ENCODE data around the gene CREB3L2.

The CREB3L2 gene

DNA sequence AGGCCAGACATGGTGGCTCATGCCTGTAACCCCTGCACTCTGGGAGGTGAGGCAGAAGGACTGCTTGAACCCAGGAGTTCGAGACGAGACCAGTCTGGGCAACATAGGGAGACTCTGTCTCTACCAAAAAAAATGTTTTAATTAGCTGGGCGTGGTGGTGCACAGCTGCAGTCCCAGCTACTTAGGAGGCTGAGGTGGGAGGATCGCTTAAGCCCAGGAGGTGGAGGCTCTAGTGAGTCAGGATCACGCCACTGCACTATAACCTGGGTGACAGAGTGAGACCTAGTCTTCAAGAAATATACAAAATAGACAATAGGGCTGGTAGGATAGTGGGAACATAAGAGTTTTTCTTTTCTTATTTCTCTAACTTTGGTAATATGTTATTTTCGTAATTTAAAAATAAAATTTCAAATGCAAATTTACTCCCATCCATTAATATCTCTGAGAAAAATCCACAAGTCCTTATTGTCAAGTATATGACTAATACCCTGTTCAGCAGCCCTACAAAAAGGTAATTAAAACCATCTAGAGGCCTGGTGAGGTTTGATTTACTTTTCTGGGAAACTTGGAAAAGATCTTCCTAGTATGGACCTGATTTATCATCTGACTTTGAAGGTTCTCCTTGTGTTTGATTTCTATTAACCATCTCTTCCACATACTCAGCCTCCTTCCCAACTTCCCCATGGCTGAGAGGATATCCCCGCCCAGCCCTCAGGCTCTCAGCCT lies 50.0 kb downstream of the CREB3L2 start:
- DNase-seq (ENCODE audit: low read depth in 2 of 2) = no peak

DNA sequence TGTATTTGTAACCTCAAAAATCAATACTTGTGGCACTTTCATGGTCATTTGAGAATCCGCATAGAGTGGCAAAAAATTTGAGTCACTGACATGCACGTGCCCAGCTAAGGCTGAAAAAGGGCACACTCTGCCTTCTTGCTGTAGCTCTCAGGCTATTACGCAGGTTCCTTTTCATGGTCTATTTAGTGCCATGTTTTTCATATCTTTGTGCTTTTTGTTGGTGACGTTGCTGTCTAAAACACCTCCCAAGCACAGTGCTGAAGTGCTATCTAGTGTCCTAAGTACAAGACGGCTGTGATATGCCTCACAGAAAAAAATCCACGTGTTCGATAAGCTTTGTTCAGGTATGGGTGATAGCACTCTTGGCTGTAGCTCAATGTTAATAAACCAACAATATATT lies 50.9 kb downstream of the CREB3L2 start:
- DNase-seq (ENCODE audit: low read depth in 2 of 2) = no peak

DNA sequence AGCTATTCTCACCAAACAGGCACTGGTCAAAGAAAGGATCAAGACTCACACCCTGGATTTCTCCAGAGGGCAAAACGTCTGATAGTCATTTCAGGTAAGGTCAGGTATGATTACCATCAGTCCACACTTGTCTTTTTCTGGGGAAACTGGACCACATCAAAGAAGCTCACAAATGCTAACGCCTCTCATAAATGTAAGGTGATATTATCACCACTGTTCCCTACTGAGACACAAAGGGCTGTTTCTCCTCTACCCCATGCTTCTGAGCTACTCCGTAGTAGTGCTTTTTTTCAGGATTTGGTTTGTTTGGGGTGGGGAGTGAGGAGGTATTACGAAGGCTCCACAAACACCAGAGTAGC lies 51.6 kb downstream of the CREB3L2 start:
- no peak for DNase-seq (ENCODE audit: low read depth in 2 of 2)

DNA sequence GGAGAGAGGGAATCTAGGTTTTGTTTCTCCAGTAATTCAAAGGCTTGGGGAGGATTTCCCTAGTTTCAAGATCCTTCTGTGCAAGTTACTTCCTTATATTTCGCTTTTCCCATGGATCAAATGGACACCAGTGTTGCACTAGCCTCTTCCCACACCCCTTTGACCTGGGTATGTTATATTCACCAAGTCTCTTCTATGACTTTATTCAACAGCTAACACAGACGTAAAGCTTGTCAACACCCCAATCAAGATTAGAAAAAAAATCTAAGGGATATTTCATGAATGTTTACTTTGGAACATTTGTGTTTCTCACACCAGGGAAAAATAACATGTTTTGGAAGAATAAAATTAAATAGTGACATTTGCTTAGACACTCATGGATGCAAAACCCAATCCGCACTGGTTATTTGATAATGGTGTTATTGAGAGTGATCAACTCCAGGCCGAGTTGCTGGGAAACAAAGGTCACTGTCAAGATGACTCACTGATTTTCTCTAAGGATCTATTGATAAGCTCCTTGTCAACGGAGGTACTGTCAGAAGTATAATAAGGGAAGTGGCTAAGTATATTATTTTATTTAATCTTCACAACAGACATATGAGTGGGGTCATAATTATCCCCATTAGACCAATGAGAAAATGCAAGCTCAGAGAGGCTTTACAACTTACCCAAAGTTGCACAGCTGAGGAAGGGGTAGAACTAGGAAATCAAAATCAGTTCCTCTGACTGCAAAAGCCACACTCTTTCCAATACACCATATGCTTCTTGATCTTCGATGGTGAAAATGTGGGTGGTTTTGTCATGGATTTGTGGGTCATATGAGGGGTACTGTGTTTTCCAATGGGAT lies 52.2 kb downstream of the CREB3L2 start:
- DNase-seq (ENCODE audit: low read depth in 2 of 2) = no peak

DNA sequence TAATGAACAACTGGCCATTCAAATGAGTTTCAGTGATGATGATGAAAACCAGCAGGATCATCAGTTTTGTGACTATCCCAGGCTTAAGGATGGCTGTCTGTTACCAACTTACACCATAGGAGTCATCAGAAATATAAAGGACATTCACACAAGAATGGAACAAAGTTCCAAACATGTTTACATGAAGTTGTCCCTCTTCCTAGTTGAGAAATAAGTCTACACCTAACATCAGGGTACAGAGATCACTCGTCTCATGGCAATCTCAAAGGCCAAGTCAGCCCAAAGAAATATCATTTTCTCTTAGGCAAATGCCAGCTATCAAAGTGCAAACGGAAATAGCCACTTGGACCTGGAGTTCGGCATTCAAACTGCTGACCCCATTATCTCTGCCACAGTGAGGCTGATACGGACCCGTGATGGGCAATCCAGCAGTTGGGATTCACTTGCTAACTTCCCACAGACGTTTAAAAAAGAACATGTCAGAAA lies 53.0 kb downstream of the CREB3L2 start:
- no peak for DNase-seq (ENCODE audit: low read depth in 2 of 2)

DNA sequence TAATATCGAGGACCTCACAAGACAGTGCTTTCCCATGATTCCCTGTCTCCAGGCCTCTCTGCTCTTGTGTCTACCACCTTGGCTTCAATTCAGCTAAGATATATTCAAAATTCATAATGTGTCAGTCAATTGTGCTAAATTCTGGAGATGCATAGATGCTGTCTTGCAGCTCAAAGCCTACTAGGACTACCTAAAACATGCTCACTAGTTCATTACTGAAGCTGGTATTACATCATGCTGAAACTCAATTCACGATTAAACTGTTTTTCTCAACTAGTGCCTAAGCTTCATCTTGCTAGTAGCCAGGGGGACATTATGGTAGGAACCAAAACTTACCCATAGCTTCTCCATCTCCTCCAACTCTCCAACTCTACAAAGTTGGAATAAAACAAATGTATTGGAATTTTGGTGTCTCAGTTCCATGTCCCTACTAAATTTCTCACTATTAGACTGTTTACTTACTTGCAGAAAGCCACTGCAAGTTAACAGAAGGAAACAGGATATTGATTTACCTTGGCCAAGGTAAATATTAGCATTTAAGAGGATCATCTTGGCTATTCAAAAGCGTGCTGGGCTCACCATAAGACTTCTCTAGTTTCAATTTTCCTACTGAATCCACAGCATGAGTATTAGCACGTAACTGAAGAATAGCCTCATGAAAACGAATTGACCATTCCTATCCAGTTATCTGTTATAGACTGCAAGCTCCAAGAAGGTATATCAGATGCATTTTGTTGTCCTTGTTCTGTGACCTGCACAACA lies 53.6 kb downstream of the CREB3L2 start:
- DNase-seq (ENCODE audit: low read depth in 2 of 2) = no peak

DNA sequence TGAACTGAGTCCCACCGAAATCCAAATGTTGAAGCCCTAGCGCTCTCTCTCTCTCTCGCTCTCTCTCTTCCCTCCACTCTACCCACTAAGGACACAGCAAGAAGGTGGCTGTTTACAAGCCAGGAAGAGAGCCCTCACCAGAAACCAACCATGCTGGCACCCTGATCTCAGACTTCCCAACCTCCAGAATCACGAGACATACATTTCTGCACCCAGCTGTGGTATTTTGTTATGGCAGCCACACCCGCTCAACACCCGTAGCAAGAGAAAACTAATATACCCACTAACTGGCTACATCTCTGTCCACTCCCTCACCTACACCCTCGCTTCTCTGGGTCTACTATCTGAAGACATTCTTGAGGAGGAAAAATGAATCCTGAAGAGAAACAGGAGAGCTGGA lies 54.8 kb downstream of the CREB3L2 start:
- no peak for DNase-seq (ENCODE audit: low read depth in 2 of 2)

DNA sequence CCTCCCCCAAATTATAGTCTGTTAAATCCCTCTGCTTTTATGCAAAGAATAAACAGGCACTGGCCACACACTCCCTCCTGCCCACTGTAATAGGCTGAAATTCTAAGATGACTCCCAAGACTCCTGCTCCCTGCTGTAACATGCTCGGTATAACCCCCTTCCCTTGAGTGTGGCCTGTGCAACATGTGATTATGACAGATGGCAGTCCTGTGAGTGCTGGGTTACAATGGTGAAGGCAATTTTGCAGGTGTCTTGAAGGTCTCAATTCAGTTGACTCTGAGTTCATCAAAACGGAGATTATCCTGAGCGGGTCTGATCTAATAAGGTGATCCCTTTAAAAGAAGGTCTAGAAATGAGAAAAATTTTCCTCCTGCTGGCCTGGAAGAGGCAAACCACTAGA lies 55.9 kb downstream of the CREB3L2 start:
- no peak for DNase-seq (ENCODE audit: low read depth in 2 of 2)

DNA sequence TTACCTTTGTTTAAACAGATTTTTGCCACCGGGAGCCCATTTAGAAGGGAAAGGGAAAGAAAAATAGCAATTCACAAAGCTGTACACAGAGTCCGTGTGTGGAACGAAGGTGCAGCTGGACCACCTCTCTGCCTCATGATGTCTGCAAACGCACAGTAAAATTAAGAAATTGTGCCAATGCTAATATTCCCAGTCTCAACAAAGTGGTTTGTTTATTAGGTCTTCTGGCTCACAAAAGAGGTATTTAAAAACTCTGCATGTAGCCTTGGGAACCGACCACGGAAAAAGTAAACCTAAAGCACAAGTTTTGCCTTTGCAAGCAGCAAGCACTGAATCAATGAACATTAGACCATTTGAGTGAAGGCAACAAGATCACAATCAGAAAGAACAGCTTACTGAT lies 57.7 kb downstream of the CREB3L2 start:
- no peak for DNase-seq (ENCODE audit: low read depth in 2 of 2)

DNA sequence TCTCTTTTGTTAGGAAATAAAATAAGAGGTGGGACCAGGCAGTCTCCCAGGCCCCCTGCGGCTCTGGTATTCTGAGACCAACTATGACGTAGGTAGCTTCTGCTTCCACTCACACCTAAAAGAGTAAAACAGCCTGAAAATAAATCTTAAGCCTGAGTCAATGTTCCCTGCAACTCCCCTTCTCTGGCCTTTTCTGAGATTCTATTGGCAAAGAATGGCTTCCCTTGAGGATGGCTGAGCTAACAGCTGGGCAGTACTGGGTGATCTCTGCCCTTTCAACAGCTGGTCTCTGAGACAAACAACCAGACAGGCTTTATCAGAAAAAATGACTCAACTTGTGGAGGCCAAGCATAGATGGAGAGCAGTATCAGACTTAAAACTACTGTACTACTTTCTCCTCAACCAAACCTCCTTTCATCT lies 58.7 kb downstream of the CREB3L2 start:
- no peak for DNase-seq (ENCODE audit: low read depth in 2 of 2)

DNA sequence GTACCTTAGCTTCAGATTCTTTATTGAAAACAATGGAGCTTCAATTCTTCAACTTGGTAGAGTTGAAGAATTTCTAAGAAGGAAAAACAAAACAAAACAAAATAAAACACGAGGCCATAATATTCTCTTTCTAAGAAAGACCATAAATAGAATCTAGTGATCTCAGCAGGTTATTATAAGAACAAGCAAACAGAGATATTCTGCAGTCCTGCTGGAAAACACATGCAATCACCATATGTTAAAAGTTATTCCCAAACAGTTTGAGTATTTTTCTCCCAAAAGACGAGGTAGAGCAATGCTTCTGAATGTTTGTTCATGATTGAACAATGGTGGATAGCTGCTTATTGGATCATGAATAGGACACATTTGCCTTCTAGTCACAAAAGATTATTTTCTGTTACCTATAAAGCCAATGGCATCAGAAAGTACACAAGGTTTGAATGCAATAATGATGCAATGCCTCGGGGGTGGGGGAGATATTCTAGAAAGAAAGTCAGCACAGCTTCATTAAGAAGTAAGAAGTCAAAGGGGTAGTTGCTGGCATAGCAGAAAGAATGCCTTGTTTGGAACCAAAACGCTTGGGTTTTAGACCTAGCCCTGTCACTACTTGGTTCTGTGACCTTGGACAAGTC lies 59.3 kb downstream of the CREB3L2 start:
- DNase-seq (ENCODE audit: low read depth in 2 of 2) = no peak

DNA sequence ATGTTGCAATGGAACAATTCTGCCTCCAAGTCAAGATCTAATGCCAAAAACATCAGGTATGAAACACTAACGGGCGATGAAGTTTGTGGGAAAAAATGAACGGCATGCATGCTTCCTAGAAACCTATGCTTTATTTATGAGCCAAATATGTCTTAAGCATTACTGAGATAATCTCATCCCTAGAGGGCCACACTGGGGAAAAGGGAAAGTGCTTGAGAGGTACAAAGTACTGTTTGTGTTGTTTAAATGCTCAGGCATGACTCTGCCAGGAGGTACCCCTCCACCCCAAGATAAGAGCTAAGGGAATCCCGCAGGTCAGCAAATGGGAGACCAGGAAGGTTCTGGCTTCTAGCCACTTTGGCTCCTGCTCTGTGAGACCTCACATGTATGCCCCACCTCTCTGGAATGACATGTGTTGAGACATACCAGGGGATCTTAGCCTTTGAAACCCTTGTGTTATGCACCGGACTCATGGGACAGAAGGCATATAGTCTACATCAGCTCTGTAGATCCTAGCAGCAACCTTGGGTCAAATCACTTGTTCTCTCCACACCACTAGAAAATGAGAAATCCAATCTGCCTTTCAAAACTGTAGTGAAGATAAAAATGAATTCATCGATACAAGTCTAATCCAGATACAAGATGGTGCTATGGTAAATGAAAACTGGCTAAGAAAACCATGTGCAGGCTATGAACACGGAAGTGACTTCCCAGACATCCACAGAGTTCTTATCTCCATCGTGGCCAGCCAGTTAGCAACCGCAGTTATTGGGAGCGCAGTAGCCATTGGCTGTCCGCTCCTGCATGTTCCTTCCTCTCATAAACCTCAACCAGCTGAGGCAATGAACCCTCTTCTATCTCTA lies 61.0 kb downstream of the CREB3L2 start:
- DNase-seq (ENCODE audit: low read depth in 2 of 2) = no peak

DNA sequence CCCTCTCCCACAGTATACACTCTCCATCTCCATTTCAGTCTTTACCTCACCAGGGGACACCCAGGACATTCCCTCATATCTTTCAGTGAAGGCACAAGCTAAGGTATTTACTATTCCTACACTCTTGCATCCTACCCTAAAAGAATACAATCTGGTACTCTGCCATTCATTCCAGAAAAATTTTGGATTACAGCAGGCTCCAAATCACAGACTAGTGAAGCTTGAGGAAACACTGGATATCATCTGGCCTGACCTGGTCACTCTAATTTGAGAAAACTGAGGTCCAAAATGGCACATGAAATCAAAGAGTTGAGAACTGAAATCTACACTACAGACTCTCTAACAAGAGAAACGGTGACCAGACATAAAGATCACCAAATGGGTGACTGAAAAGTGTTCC lies 61.7 kb downstream of the CREB3L2 start:
- no peak for DNase-seq (ENCODE audit: low read depth in 2 of 2)

DNA sequence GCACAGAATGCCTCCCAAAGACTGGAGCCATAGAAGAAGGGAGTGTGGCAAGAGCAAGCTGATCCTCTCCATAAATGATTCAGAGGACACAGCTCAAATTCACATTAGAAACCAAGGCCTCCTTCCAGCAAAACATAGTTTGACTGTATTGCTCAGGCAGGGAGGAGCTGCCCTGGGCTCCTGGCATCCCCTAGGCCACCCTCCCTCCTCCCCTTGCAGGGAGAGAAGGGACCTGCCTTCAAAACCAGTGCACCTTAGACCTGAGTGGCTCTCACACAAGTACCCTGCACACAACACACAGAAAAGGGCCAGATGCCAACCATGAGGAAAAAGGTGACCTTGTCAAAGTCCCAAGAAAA lies 64.7 kb downstream of the CREB3L2 start:
- DNase-seq (ENCODE audit: low read depth in 2 of 2) = no peak

DNA sequence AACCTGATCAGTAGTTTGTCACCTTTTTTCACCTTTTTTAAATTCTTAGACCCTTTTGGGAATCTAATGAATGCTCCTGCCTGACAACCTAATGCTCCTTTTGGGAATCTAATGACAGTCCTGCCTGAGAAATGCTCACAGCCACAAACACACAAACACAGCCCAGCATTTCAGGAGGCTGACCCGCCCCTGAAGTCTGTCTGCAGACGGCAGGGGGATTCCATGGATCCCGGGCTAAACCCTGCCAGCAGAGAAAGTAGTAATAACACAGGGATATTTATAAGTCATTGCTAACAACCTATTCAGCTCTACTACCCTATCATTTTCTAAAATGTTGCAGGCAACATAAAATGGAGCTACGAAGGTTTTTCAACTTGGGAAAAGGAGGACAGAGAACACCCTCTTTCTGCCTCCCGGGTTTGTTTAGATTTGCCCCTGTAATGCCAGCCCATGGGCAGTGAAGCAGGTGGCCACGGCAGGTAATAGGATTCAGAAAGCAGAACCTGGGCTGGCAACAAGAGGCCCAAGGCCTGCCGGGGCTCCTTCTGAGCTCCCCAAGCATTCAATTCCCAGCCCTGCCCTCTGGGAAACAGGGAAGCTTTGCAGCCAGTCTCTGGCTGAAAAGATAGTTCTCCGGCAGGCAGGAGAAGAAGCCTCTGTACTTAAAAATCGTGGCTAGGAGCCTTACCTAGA lies 65.2 kb downstream of the CREB3L2 start:
- no peak for DNase-seq (ENCODE audit: low read depth in 2 of 2)

DNA sequence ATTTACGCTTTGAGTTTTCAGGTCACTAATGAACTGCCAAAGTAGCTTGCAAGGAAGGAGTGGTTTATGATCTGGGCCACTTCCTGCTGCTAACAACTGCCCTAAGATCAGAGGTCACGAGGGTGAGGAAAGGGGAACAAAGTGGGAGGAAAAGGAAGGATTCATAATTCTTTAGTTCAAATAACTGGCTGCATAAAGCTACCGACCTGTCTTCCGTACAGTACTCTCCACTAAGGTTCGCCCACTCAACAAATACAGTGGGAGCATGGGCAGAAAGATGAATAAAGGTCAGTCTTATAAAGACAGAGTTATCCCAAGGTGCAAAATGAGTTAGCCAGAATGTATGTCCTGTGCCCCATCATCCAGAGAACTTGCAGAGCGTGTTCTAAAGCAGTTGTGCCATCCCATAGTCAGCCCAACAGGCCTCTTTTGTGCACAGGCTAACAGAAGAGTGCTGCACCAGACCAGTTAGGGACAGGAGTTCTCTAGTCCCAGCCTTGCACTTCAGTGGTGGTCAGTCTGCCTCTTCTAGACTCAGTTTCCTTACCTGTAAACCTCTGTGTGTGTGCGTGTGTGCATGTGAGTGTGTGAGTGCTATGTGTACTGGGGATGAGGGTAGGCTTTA lies 65.9 kb downstream of the CREB3L2 start:
- no peak for DNase-seq (ENCODE audit: low read depth in 2 of 2)

DNA sequence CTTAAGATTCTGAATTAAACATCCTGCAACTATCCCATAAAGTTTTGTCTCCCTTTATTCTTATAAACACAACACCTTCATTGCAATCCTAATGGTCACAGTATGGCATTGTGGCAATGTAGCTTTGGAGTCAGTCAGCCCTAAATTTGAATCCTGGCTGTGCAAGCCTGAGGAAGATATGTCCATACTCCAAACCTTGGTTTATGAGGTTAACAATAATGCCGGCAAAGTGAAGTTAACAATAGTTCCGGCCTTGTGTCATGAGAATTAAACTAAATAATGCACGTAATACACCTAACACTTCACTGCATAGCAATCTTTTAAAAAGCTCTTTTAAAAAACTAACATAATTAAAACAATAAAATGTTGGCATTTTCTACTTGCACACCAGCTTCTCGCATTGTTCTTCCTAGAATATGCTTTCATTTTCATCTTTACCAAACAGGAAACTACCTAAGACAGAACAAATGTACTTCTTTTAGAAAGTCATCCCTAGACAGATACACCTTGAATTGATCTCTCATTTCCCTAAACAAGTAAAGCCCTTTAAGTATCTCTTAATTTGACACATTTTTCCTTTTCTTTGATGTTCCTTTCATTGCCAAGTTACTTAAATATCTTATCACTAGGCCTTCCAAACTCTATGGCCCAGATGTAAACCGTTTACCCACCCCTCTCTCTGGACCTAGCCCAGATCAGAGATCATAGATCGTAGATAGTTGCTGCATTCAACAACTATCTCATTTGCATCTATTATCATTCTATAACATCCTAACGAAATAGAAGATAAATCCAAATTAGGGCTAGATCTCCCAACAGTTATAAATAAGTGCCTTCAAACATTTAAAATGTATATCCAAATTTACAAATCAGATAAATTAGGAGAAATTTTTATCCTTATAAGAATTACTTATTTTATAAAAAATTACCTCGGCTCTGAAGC lies 66.7 kb downstream of the CREB3L2 start:
- no peak for DNase-seq (ENCODE audit: low read depth in 2 of 2)

DNA sequence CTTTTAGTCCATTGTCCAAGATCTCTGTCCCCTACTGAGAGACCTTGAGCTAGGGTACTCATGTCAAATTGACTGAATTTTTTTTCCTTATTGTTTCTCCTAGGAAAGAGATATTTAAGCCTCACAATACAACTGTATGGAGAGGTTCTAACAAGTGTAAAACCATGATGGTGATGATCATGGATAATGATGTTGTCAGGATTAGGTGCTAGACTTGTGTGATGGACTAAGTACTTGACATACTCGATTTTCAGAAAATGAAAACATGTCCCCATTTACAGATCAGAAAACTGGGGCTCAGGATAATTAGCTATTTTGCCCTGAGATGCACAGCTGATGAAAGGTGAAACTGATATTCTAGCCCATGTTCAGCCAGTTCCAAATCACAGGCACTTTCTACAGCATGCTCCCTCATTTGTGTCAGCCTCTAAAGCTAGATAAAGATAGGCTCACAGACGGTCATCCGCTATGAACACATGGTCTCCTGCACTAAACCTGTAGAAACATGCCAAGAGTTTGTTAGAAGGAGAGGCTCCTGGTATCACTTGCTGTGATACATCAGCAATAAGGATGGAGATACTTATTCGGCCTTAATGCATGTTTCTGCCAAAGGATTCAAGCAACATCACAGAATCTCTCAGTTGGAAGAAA lies 67.6 kb downstream of the CREB3L2 start:
- DNase-seq (ENCODE audit: low read depth in 2 of 2) = no peak
